Smooth muscle cell (in vitro differentiated cells): ENCODE data around the gene ENTR1. TPM values are rescaled to one million over a fixed set of nuclear protein-coding genes. Genes with fewer than 3 reads are reported as not detected.

ENCODE experiments used
- DNase-seq: peaks from one replicate; lab custom pipeline; 2025; ENCODE audit not compliant: unreplicated experiment; lab: John Stamatoyannopoulos, UW
- H2AFZ ChIP-seq: fragments of 200-600 bp; sonication (generic); 2 replicates; pipeline ENCODE4 v1.6.0; 2016; ENCODE audit warnings: antibody characterized with exemption, low read depth, mild to moderate bottlenecking
- H3F3A ChIP-seq: fragments of 200-600 bp; sonication (generic); 2 replicates; pipeline ENCODE4 v1.6.0; 2017; ENCODE audit warnings: antibody characterized with exemption, low read depth
- H3K27ac ChIP-seq: fragments of 200-600 bp; sonication (generic); 2 replicates; pipeline ENCODE4 v1.5.1; 2016; ENCODE audit warnings: low read depth, mild to moderate bottlenecking
- H3K27me3 ChIP-seq: fragments of 200-600 bp; sonication (generic); 2 replicates; pipeline ENCODE4 v1.6.1; 2016; ENCODE audit warnings: low read depth, mild to moderate bottlenecking
- H3K36me3 ChIP-seq: fragments of 200-600 bp; sonication (generic); 2 replicates; pipeline ENCODE4 v1.5.1; 2016; ENCODE audit warnings: low read depth
- H3K4me1 ChIP-seq: fragments of 200-600 bp; sonication (generic); 2 replicates; pipeline ENCODE4 v1.5.1; 2016; ENCODE audit warnings: low read depth
- H3K4me2 ChIP-seq: fragments of 200-600 bp; sonication (generic); 2 replicates; pipeline ENCODE4 v1.6.0; 2016; ENCODE audit warnings: mild to moderate bottlenecking
- H3K4me3 ChIP-seq: fragments of 200-600 bp; sonication (generic); 2 replicates; pipeline ENCODE4 v1.5.1; 2016; ENCODE audit warnings: mild to moderate bottlenecking
- H3K79me2 ChIP-seq: fragments of 200-600 bp; sonication (generic); 2 replicates; pipeline ENCODE4 v1.6.0; 2016; ENCODE audit warnings: low read depth, mild to moderate bottlenecking
- H3K9ac ChIP-seq: fragments of 200-600 bp; sonication (generic); 2 replicates; pipeline ENCODE4 v1.6.0; 2016; ENCODE audit warnings: low read depth
- H3K9me3 ChIP-seq: fragments of 200-600 bp; sonication (generic); replicated peaks from 2 replicates; pipeline ENCODE4 v1.5.1; 2016; ENCODE audit warnings: low read depth
- H4K20me1 ChIP-seq: fragments of 200-600 bp; sonication (generic); 2 replicates; pipeline ENCODE4 v1.6.0; 2016; ENCODE audit warnings: low read depth
- CTCF ChIP-seq: fragments of 200-600 bp; sonication (generic); IDR thresholded peaks from 2 replicates; pipeline ENCODE4 v1.5.1; 2017; ENCODE audit warnings: borderline replicate concordance, mild to moderate bottlenecking, antibody characterized with exemption; ENCODE audit not compliant: insufficient read depth, poor library complexity, severe bottlenecking
- WGBS: methylation state at CpG from one replicate; pipeline ENCODE4 v1.1.7; 2016; ENCODE audit warnings: low lambda C conversion rate; 5-methylcytosine and 5-hydroxymethylcytosine counted together
- polyA plus RNA-seq: library from polyadenylated mRNA; unstranded; fragments of >200 nt; fragmentation: Nextera tagmentation; extraction: Ambion mirVana; gene quantifications from 2 replicates; pipeline ENCODE4 v1.2.1, GENCODE V29; 2016
- total RNA-seq: library from RNA; depleted of rRNA; stranded (reverse); fragments of >200 nt; gene quantifications from 2 replicates; pipeline ENCODE4 v1.2.3, GENCODE V29; 2014

ENTR1 gene
- total and polyA plus RNA-seq, 2 experiments from 2014 or later: 25.4 to 28.9 TPM

- H3K79me2 ChIP-seq: peaks cover 5% of the 10 kb centered on the region
- H3F3A ChIP-seq: no peaks in the 10 kb centered on the region
- H4K20me1 ChIP-seq: peaks cover 92% of the 10 kb centered on the region
- WGBS: 95% methylated on average over 9 of the region's 9 CpGs
- H3K27me3 ChIP-seq: no peaks in the 10 kb centered on the region
- peaks cover 2% of the 10 kb centered on the region for H3K36me3 ChIP-seq
- TF ChIP-seq CTCF: no peak
- H3K4me2 ChIP-seq: no peak overlapping the region
- no peak overlapping the region for H2AFZ ChIP-seq
- no peak overlapping the region for H3K27ac ChIP-seq
- H3K4me1 ChIP-seq: no peaks in the 10 kb centered on the region
- no peak overlapping the region for H3K4me3 ChIP-seq
- DNase-seq: no peak
- H3K9me3 ChIP-seq: no peaks in the 10 kb centered on the region
- no peak overlapping the region for H3K9ac ChIP-seq
These were observed 45.8 kb upstream of the ENTR1 start for GRCh38 chr9:136456258-136456657.

GRCh38 chr9:136455043-136456002, 44.9 kb upstream of the ENTR1 start:
- Histone ChIP-seq H3K36me3 (peaks cover 2% of the 10 kb centered on the region), H4K20me1 (peaks cover 92% of the 10 kb centered on the region), H3K27me3 (no peaks in the 10 kb centered on the region), H3K4me2 (no peak overlapping the region), H2AFZ (no peak overlapping the region), H3F3A (no peaks in the 10 kb centered on the region), H3K79me2 (no peaks in the 10 kb centered on the region), H3K9ac (no peak overlapping the region), H3K27ac (no peak overlapping the region), H3K4me3 (no peak overlapping the region), H3K9me3 (no peaks in the 10 kb centered on the region), H3K4me1 (no peaks in the 10 kb centered on the region)
- no peak for DNase-seq
- no peak for TF ChIP-seq CTCF
- 99% methylated on average over 42 of the region's 43 CpGs for WGBS

GRCh38 chr9:136454026-136454796, 43.8 kb upstream of the ENTR1 start:
- Histone ChIP-seq H3K4me1 (no peaks in the 10 kb centered on the region), H3F3A (no peaks in the 10 kb centered on the region), H3K27me3 (no peaks in the 10 kb centered on the region), H3K27ac (no peak overlapping the region), H3K79me2 (no peaks in the 10 kb centered on the region), H3K9me3 (no peaks in the 10 kb centered on the region), H3K4me3 (no peak overlapping the region), H3K9ac (no peak overlapping the region), H3K4me2 (no peak overlapping the region), H2AFZ (no peak overlapping the region), H3K36me3 (peaks cover 2% of the 10 kb centered on the region), H4K20me1 (peaks cover 93% of the 10 kb centered on the region)
- no peak for TF ChIP-seq CTCF
- no peak for DNase-seq
- WGBS: 98% methylated on average over 25 of the region's 25 CpGs
